Skeletal muscle satellite cell (primary cell): ENCODE data around the gene ZNF862.

Experiments
- H3K27me3 ChIP-seq: 2 replicates; pipeline ENCODE4 v1.7.0; 2013; ENCODE audit warnings: low read length; ENCODE audit not compliant: control insufficient read depth, insufficient read depth
- H3K36me3 ChIP-seq: 2 replicates; pipeline ENCODE4 v1.7.0; 2013; ENCODE audit warnings: mild to moderate bottlenecking, control low read depth, low read length; ENCODE audit not compliant: insufficient read depth
- H3K4me1 ChIP-seq: 2 replicates; pipeline ENCODE4 v1.7.0; 2013; ENCODE audit warnings: low read length; ENCODE audit not compliant: control insufficient read depth, insufficient read depth
- H3K4me2 ChIP-seq: 2 replicates; pipeline ENCODE4 v1.7.0; 2013; ENCODE audit warnings: mild to moderate bottlenecking, low read length
- H3K4me3 ChIP-seq: 2 replicates; pipeline ENCODE4 v1.7.0; 2013; ENCODE audit warnings: low read length
- H3K9ac ChIP-seq: 2 replicates; pipeline ENCODE4 v1.7.0; 2013; ENCODE audit warnings: mild to moderate bottlenecking, low read depth, low read length, moderate library complexity
- H3K9me3 ChIP-seq: replicated peaks from 2 replicates; pipeline ENCODE4 v1.7.0; 2013; ENCODE audit warnings: mild to moderate bottlenecking, control low read depth, low read length

Gene ZNF862

DNA sequence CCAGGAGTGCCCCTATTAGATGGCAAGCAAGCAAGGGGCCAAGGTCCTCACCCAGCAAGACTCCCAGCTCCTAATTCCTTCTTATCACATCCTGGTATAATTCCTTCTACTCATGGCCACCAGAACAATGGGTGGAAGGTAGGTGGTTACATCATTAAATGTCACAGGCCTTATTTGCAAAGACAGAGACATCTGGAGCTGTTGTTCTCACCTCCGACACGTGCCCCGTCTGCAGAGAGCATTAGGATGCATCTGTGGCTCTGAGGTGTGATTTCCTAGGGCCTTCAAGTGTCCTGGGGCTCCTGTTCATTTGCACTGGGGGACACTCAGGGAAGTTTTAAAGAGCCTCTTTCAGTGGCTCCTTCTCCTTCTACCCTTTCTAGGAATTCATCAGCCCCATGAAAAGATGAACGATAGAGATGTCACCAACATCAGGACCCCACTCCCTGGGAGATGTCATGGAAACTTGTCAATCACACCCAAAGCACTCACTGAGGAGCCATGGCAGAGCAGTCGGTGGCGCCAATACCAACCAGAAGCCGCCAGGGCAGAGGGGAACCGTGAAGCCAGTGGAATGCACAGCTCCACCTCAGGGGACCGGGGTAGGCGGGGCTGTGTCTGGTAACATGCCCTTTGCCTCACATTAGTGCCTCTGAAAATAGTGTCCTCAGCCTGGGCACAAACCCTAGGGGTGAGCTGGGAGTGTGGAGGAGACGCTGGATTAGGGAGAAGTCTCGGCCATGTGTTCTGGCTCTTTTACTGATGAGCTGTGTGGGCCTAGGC, 32.7 kb downstream of the ZNF862 start:
- Histone ChIP-seq H3K27me3 (no peaks in the 10 kb centered on the region), H3K4me2 (no peak overlapping the region), H3K9me3 (no peaks in the 10 kb centered on the region), H3K36me3 (no peaks in the 10 kb centered on the region), H3K9ac (no peak overlapping the region), H3K4me3 (no peak overlapping the region), H3K4me1 (peaks cover 12% of the 10 kb centered on the region)

- peaks cover 12% of the 10 kb centered on the region for H3K4me1 ChIP-seq
- no peaks in the 10 kb centered on the region for H3K9me3 ChIP-seq
- no peaks in the 10 kb centered on the region for H3K36me3 ChIP-seq
- H3K4me3 ChIP-seq = no peak overlapping the region
- no peak overlapping the region for H3K4me2 ChIP-seq
- H3K27me3 ChIP-seq = no peaks in the 10 kb centered on the region
- H3K9ac ChIP-seq = no peak overlapping the region
Measured at GRCh38 chr7:149871576-149871975, 33.4 kb downstream of the ZNF862 start.

DNA sequence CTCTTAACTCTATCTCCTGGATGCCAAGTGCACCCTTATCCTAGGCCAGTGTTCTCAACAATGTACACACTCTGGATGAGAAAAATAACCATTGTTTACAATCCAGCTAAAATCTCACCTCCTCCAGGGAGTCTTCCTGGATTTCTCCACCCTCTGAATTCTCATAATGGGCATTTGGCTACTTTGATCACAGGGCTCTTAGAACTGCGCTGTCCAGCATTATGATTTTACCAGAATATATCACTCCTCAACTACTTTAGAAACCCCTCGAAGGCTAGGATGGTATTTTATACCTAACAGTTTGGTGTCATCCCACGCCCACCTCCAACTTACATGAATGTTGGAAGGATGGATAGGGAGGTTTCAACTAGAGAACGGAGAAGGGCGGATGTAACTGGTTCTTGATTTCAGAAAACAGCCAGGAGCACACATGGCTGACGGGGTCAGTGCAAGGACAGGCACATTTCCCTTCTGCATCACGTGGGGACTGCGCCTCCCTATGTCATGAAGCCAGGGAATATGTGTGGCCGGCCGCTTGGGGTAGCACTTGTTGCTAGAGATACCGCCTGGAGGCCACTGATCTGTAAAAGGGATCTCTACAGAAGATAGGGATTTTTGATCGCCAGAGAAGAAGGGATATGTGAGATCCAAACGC, 34.4 kb downstream of the ZNF862 start:
- peaks cover 12% of the 10 kb centered on the region for H3K4me1 ChIP-seq
- H3K4me3 ChIP-seq = peak overlapping the region; percentile 89
- H3K27me3 ChIP-seq = no peaks in the 10 kb centered on the region
- no peaks in the 10 kb centered on the region for H3K9me3 ChIP-seq
- peak overlapping the region; percentile 88 for H3K9ac ChIP-seq
- H3K4me2 ChIP-seq = peak overlapping the region; percentile 96
- no peaks in the 10 kb centered on the region for H3K36me3 ChIP-seq

GRCh38 chr7:149873074-149873969, 35.1 kb downstream of the ZNF862 start, which contains the start of gene ATP6V0E2:
TSS of gene ATP6V0E2 (plus strand) at chr7:149873969. CDS start at chr7:149874066, 97 bp downstream.
- Histone ChIP-seq H3K4me2 (peak within 1 kb of the TSS; percentile 96), H3K9me3 (no peaks in the 10 kb centered on the region), H3K27me3 (no peaks in the 10 kb centered on the region), H3K9ac (peak within 1 kb of the TSS; percentile 88), H3K4me1 (peaks cover 12% of the 10 kb centered on the region), H3K4me3 (peak within 1 kb of the TSS; percentile 89), H3K36me3 (no peaks in the 10 kb centered on the region)

DNA sequence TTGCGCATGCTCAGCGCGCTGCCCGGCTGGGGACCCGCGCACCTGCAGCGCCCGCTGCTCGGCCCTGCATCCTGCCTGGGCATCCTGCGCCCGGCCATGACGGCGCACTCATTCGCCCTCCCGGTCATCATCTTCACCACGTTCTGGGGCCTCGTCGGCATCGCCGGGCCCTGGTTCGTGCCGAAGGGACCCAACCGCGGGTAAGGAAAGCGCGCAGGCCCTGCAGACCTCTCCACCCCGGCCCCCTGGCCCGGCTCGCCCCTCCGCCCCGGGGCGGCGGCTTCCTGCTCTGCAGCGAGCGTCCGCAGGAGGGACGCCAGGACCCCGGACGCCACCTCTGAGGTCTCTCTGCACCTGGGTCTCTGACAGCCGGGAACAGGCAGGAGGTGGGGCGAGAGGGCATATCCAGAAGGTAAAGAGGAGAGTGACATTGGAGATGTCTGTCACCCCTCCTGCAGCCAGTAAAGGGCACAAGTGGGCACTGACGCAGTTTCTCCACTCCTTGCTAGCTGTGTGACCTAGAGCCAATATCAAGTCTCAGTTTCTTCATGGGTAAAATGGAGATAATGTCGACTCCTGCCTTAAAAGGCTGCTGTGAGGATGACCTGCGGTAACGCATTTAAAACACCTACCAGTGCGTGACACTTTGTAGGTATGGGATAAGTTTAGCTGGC, 35.9 kb downstream of the ZNF862 start:
- peaks cover 12% of the 10 kb centered on the region for H3K4me1 ChIP-seq
- H3K4me2 ChIP-seq = peak overlapping the region; percentile 96
- H3K9ac ChIP-seq = peak overlapping the region; percentile 88
- no peaks in the 10 kb centered on the region for H3K36me3 ChIP-seq
- H3K4me3 ChIP-seq = peak overlapping the region; percentile 89
- H3K27me3 ChIP-seq = no peaks in the 10 kb centered on the region
- no peaks in the 10 kb centered on the region for H3K9me3 ChIP-seq

GRCh38 chr7:149874644-149875028, 36.5 kb downstream of the ZNF862 start:
- H3K9ac ChIP-seq = no peak overlapping the region
- peaks cover 12% of the 10 kb centered on the region for H3K4me1 ChIP-seq
- peak overlapping the region; percentile 89 for H3K4me3 ChIP-seq
- no peaks in the 10 kb centered on the region for H3K9me3 ChIP-seq
- H3K27me3 ChIP-seq = no peaks in the 10 kb centered on the region
- no peaks in the 10 kb centered on the region for H3K36me3 ChIP-seq
- H3K4me2 ChIP-seq = peak overlapping the region; percentile 96

DNA sequence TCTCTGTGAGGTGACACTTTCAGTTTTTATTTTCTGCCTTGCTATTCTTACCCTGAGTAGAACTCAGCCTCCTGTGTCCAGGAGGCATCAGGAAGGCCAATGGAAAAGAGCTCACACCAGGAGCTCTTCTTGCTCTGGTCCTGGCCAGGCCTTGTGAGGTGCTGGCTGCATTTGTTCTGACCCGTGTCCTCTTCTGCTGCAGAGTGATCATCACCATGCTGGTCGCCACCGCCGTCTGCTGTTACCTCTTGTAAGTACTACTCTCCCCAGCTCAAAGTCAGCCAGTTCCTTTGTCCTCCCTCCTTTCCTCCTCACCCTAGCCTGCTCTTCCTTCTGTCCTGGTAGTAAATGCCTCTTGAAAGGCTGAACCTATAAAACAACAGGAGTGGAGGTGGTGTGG, 37.2 kb downstream of the ZNF862 start:
- Histone ChIP-seq H3K4me1 (peaks cover 12% of the 10 kb centered on the region), H3K36me3 (no peaks in the 10 kb centered on the region), H3K9me3 (no peaks in the 10 kb centered on the region), H3K4me2 (no peak overlapping the region), H3K4me3 (no peak overlapping the region), H3K9ac (no peak overlapping the region), H3K27me3 (no peaks in the 10 kb centered on the region)

GRCh38 chr7:149877890-149878522, 39.8 kb downstream of the ZNF862 start:
- Histone ChIP-seq H3K36me3 (no peaks in the 10 kb centered on the region), H3K4me1 (peaks cover 7% of the 10 kb centered on the region), H3K4me2 (no peak overlapping the region), H3K27me3 (no peaks in the 10 kb centered on the region), H3K9ac (no peak overlapping the region), H3K9me3 (no peaks in the 10 kb centered on the region), H3K4me3 (no peak overlapping the region)

DNA sequence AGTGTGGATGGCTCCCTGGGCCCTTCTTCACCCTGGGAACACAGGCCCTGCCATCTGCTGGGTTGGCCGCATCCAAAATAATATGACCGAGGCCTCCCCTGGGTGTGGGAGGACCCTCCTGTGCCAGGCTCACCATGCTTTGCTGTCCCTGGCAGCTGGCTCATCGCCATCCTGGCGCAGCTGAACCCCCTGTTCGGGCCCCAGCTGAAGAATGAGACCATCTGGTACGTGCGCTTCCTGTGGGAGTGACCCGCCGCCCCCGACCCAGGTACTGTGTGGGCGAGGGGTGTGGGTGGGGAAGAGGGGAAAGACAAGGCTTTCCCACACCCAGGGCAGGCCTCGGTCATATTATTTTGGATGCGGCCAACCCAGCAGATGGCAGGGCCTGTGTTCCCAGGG, 40.3 kb downstream of the ZNF862 start:
- Histone ChIP-seq H3K4me3 (no peak overlapping the region), H3K36me3 (no peaks in the 10 kb centered on the region), H3K9ac (no peak overlapping the region), H3K4me1 (peaks cover 7% of the 10 kb centered on the region), H3K4me2 (no peak overlapping the region), H3K27me3 (no peaks in the 10 kb centered on the region), H3K9me3 (no peaks in the 10 kb centered on the region)

DNA sequence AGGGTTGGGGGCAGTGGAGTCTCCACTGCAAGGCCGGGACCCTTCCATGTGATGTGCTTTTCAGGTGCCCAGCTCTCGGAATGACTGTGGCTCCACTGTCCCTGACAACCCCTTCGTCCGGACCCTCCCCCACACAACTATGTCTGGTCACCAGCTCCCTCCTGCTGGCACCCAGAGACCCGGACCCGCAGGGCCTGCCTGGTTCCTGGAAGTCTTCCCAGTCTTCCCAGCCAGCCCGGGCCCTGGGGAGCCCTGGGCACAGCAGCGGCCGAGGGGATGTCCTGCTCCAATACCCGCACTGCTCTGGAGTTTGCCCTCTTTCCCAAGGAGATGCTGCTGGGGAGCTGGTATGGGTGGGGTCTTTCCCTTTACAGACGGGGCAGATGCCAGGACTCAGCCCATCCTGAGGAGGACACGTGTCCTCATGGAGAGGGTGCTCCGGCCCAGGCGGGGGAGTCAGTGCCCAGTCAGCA, 41.1 kb downstream of the ZNF862 start:
- no peak overlapping the region for H3K4me2 ChIP-seq
- no peak overlapping the region for H3K9ac ChIP-seq
- no peaks in the 10 kb centered on the region for H3K9me3 ChIP-seq
- H3K4me3 ChIP-seq = no peak overlapping the region
- H3K36me3 ChIP-seq = no peaks in the 10 kb centered on the region
- H3K27me3 ChIP-seq = no peaks in the 10 kb centered on the region
- H3K4me1 ChIP-seq = peaks cover 2% of the 10 kb centered on the region
